ENCODE data around the gene SMIM28.

SMIM28 gene

DNA sequence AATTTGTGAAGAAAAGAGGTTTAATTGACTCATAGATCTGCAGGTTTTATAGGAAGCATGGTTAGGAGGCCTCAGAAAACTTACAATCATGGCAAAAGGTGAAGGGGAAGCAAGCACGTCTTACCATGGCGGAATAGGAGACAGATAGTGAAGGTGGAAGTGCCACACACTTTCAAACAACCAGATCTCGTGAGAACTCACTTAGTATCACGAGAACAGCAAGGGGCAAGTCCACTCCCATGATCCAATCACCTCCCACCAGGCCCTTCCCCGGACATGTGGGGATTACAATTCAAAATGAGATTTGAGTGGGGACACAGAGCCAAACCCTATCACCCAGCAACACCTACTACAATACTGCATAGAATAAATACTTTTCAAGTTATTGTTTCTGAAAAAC lies 19.0 kb downstream of the SMIM28 start:
- DNase-seq (ENCODE audit: low read depth) = no peak
- H3K4me3 ChIP-seq (ENCODE audit: low read depth, low read length) = no peak overlapping the region
- TF ChIP-seq, protein P1, sequence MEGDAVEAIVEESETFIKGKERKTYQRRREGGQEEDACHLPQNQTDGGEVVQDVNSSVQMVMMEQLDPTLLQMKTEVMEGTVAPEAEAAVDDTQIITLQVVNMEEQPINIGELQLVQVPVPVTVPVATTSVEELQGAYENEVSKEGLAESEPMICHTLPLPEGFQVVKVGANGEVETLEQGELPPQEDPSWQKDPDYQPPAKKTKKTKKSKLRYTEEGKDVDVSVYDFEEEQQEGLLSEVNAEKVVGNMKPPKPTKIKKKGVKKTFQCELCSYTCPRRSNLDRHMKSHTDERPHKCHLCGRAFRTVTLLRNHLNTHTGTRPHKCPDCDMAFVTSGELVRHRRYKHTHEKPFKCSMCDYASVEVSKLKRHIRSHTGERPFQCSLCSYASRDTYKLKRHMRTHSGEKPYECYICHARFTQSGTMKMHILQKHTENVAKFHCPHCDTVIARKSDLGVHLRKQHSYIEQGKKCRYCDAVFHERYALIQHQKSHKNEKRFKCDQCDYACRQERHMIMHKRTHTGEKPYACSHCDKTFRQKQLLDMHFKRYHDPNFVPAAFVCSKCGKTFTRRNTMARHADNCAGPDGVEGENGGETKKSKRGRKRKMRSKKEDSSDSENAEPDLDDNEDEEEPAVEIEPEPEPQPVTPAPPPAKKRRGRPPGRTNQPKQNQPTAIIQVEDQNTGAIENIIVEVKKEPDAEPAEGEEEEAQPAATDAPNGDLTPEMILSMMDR (IDR thresholded peaks at IDR 0.05; ENCODE audit: insufficient read depth, low read depth, low read length, missing control alignments) = no peak

DNA sequence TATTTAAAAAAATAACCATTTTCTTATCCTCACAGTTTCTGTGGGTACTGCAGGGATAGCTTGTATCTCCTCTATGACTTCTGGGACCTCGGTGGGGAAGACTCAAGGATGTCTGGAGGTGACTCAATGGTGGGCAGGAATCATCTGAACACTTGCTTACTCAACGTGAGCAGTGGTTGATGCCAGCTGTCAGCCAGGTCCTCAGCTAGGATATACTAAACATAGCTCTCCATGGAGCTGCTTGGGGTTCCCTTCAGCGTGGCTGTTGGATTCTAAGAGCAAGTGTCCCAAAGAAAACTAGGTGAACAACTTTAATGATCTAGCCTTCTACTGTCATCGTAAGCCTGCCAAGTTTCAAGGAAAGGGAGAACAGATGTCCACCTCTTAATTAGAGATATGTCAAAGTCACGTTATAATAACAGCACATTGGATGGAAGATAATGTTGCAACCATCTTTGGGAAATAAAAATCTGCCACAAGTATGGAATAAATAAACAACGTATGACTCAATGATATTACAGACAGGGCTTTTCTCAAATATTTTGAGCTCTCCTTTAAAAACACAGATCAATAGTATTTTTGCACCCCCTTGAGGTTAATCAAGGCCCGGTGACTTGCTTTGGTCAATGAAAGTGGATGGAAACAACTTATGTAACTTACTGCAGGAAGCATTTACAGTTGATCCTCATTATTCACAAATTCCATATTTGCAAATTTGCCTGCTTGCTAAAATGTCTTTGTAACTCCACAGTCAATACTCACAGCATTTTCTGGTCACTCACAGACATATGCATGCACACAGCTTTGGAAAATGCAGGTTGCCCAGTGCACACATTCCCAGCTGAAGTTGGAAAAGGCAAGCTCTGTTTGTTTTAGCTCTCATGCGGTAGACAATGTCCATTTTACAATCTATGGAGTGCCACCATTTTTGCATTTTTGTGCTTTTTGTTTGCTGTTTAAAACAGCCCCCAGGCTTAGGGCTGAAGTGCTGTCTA lies 19.7 kb downstream of the SMIM28 start:
- DNase-seq (ENCODE audit: low read depth) = no peak
- no peak overlapping the region for H3K4me3 ChIP-seq (ENCODE audit: low read depth, low read length)
- TF ChIP-seq, protein P1 (IDR thresholded peaks at IDR 0.05; ENCODE audit: insufficient read depth, low read depth, low read length, missing control alignments) = no peak

DNA sequence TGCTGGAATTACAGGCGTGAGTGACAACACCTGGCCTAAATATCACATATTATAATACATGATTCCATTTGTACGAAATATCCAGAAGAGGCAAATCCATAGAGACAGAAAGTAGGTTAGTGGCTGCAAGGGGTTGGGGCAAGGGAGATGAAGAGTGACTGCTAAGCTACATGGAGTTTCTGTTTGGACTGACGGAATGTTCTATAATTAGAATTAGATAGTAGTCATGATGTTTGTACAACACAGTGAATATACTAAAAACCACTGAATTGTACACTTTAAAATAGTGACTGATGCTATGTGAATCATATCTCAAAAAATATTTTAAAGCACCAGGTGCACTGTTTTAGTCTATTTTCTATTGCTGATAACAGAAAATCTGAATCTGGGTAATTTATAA lies 22.6 kb downstream of the SMIM28 start:
- H3K4me3 ChIP-seq (ENCODE audit: low read depth, low read length) = no peak overlapping the region
- no peak for DNase-seq (ENCODE audit: low read depth)
- TF ChIP-seq, protein P1 (IDR thresholded peaks at IDR 0.05; ENCODE audit: insufficient read depth, low read depth, low read length, missing control alignments) = no peak

DNA sequence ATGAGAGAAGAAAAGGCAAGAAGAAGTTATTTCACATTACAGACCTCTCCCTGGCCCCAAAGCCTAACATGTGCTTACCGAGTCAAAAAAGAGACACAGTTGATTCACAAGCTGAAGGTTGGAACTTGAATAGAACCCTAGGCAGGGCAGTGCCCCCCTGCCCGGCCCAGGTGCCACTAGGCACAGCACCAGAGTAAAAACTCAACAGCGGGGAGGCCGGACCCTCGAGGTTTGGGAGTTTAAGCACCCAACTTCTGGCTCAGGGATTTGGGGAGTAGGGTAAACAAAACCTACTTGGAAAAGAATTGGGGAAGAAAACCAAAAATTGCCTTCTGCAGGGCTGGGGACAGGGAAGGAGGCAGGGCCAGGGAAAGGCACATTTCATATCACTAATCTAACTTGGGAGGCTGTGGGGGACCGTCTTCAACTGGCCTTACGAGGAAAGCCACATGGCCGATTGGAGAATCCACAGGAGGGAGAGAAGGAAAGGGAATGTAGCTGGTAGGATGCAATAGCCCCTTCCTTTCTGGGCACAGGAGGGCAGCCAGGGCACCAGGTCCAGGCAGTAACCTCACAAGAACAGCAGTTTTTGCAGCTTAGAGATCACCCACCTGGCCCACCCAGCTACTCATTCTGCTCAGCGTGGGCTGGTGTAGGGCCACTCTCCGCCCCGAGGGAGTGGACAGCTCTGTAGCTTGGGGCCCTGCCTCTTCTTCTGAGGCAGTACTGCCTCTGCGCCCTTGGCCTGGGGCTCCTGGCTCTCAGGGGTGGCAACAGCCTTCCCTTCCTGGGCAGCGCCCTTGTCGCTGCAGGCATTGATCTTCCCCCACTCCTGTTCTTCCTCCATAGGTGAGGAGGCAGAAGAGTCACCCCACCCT lies 24.5 kb downstream of the SMIM28 start:
- TF ChIP-seq, protein P1 (IDR thresholded peaks at IDR 0.05; ENCODE audit: insufficient read depth, low read depth, low read length, missing control alignments) = no peak
- H3K4me3 ChIP-seq (ENCODE audit: low read depth, low read length) = no peak overlapping the region
- DNase-seq (ENCODE audit: low read depth) = no peak

DNA sequence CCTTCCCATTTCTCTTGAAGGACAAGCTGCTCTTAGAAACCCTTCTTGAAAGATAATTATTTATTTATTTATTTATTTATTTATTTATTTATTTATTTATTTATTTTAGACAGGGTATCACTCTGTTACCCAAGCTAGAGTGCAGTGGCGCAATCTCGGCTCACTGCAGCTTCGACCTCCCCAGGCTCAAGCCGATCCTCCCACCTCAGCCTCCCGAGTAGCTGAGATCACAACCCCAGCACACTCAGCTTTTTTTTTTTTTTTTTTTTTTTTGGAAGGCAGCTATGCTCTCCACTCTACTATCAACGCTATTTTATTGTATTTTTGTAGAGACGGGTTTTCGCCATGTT lies 25.1 kb downstream of the SMIM28 start:
- H3K4me3 ChIP-seq (ENCODE audit: low read depth, low read length) = peak overlapping the region; percentile 72
- TF ChIP-seq, protein P1 (IDR thresholded peaks at IDR 0.05; ENCODE audit: insufficient read depth, low read depth, low read length, missing control alignments) = no peak
- no peak for DNase-seq (ENCODE audit: low read depth)

DNA sequence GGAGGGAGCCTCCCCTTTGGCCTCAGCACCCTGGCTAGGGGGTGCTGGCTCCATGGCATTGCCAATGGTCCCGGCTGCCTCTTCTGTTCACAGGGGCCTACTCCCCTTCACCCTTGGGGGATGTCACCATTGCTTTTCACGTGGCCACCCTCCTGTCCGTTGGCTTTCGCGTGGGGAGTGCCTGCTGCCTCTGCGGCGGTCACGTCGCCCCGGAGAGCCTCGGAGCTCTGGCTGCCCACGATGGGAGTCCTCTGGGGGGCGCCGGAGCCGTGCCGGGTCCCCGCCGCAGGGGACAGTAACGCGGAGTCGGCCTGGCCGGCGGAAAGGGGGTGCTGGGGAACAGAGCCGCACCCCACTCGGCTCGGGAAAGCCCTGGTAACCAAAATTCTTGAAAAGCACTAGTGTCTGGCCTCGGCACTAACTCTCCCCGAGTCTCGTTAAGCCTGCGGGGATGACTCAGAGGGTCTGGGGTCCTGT lies 25.7 kb downstream of the SMIM28 start:
- peak overlapping the region; percentile 72 for H3K4me3 ChIP-seq (ENCODE audit: low read depth, low read length)
- TF ChIP-seq, protein P1 (IDR thresholded peaks at IDR 0.05; ENCODE audit: insufficient read depth, low read depth, low read length, missing control alignments) = peak; percentile 31
- peak; percentile 30 for DNase-seq (ENCODE audit: low read depth)
